Hematopoietic multipotent progenitor cell treated with erythropoietin and hydrocortisone succinate and interleukin-3 and kit ligand, for 15 days (in vitro differentiated cells): ENCODE data around the gene TMEM179B.

Source experiments
- DNase-seq: peaks from one replicate; pipeline ENCODE4 v3.0.0-alpha.2; 2015; ENCODE audit warnings: low spot score

Gene TMEM179B

GRCh38 chr11:62832336-62833234 lies 45.4 kb downstream of the TMEM179B start, which contains the start of gene TEX54:
Gene TEX54, minus strand, starts transcription at chr11:62832841.
- DNase-seq, result no peak

- no peak for DNase-seq
Measured at GRCh38 chr11:62835336-62835735, 48.1 kb downstream of the TMEM179B start.

- peak; percentile 91 for DNase-seq
Measured at GRCh38 chr11:62839050-62839945, 52.1 kb downstream of the TMEM179B start, which contains the start of gene WDR74. Gene WDR74, minus strand, starts transcription at chr11:62839590. Its CDS starts 20 bp downstream, at chr11:62839570.
